HEK293T (cell line): ENCODE data around the gene NDUFS7.

Experiments
- CTCF ChIA-PET: fragments of 350-600 bp; formaldehyde crosslinking; extraction: SDS; loops from one replicate; lab custom pipeline; 2021; ENCODE audit warnings: antibody characterized with exemption, inconsistent platforms; lab: Yijun Ruan, JAX
- POLR2A ChIA-PET: fragments of 350-600 bp; formaldehyde crosslinking; extraction: SDS; loops from one replicate; lab custom pipeline; 2020; ENCODE audit warnings: antibody characterized with exemption, inconsistent platforms; lab: Yijun Ruan, JAX
- DNase-seq: peaks from one replicate; pipeline ENCODE4 v3.0.0; 2012; ENCODE audit warnings: mixed read lengths; ENCODE audit errors: extremely low spot score
- ARNT ChIP-seq: fragments of 450-650 bp; IDR thresholded peaks from 2 replicates; pipeline ENCODE4 v1.6.1; 2017; ENCODE audit warnings: mild to moderate bottlenecking
- BHLHE40 ChIP-seq: fragments of 450-650 bp; IDR thresholded peaks from 2 replicates; pipeline ENCODE4 v1.6.1; 2016; ENCODE audit warnings: mild to moderate bottlenecking, moderate library complexity, borderline replicate concordance
- CTBP1 ChIP-seq: fragments of 450-650 bp; IDR thresholded peaks from 2 replicates; pipeline ENCODE4 v1.6.1; 2016; ENCODE audit warnings: borderline replicate concordance
- ELF4 ChIP-seq: fragments of 450-650 bp; IDR thresholded peaks from 2 replicates; pipeline ENCODE4 v1.6.1; 2017; ENCODE audit warnings: antibody characterized with exemption
- FOXA1 ChIP-seq: fragments of 450-650 bp; IDR thresholded peaks from 2 replicates; pipeline ENCODE4 v1.6.1; 2016; ENCODE audit warnings: mild to moderate bottlenecking
- FOXK2 ChIP-seq: fragments of 450-650 bp; IDR thresholded peaks from 2 replicates; pipeline ENCODE4 v1.6.1; 2016; ENCODE audit warnings: mild to moderate bottlenecking
- FOXM1 ChIP-seq: fragments of 450-650 bp; IDR thresholded peaks from 2 replicates; pipeline ENCODE4 v1.6.1; 2017; ENCODE audit warnings: mild to moderate bottlenecking, borderline replicate concordance
- HDGF ChIP-seq: fragments of 450-650 bp; IDR thresholded peaks from 2 replicates; pipeline ENCODE4 v1.6.1; 2017; ENCODE audit warnings: antibody characterized with exemption, borderline replicate concordance
- L3MBTL2 ChIP-seq: fragments of 450-650 bp; conservative IDR thresholded peaks from 2 replicates; pipeline ENCODE4 v1.6.1; 2016; ENCODE audit warnings: mild to moderate bottlenecking
- LEF1 ChIP-seq: fragments of 450-650 bp; IDR thresholded peaks from 2 replicates; pipeline ENCODE4 v1.6.1; 2017; ENCODE audit warnings: mild to moderate bottlenecking, borderline replicate concordance
- NFRKB ChIP-seq: fragments of 450-650 bp; IDR thresholded peaks from 2 replicates; pipeline ENCODE4 v1.6.1; 2016; ENCODE audit warnings: mild to moderate bottlenecking, moderate library complexity
- PKNOX1 ChIP-seq: fragments of 450-650 bp; IDR thresholded peaks from 2 replicates; pipeline ENCODE4 v1.6.1; 2016
- SP1 ChIP-seq: fragments of 450-650 bp; IDR thresholded peaks from 2 replicates; pipeline ENCODE4 v1.6.1; 2017
- SUZ12 ChIP-seq: fragments of 450-650 bp; IDR thresholded peaks from 2 replicates; pipeline ENCODE4 v1.6.1; 2016; ENCODE audit warnings: mild to moderate bottlenecking
- TARDBP ChIP-seq: fragments of 450-650 bp; IDR thresholded peaks from 2 replicates; pipeline ENCODE4 v1.6.1; 2016
- ZNF384 ChIP-seq: fragments of 450-650 bp; IDR thresholded peaks from 2 replicates; pipeline ENCODE4 v1.6.1; 2016

Gene NDUFS7

GRCh38 chr19:1369214-1369805, 14.4 kb upstream of the NDUFS7 start:
- DNase-seq = no peak
- no peak for TF ChIP-seq SUZ12
- ChIA-PET CTCF (no interaction called here), POLR2A (interaction anchor here (0.6 kb wide), 1 partner anchor 13 kb away, joined by 3 read pairs; no protein-coding TSS in a partner anchor)

- TF ChIP-seq FOXA1 (no peak), HDGF (no peak), NFRKB (no peak), FOXM1 (no peak), TARDBP (no peak), SP1 (no peak), PKNOX1 (no peak), ZNF384 (no peak)
- POLR2A ChIA-PET = interaction anchor here (1.1 kb wide), 1 partner anchor 102 kb away, joined by 3 read pairs; no protein-coding TSS in a partner anchor
- no peak for DNase-seq
- CTCF ChIA-PET = interaction anchor here (0.6 kb wide), 1 partner anchor 127 kb away, joined by 3 read pairs; no protein-coding TSS in a partner anchor
These were observed 12.9 kb upstream of the NDUFS7 start for GRCh38 chr19:1370579-1371361.

- DNase-seq = no peak
- TF ChIP-seq L3MBTL2 (no peak), ARNT (no peak), ZNF384 (no peak), NFRKB (no peak), FOXM1 (no peak), FOXK2 (no peak), BHLHE40 (no peak)
- POLR2A ChIA-PET = interaction anchor here (2.1 kb wide), 1 partner anchor 104 kb away, joined by 6 read pairs; the partner anchor contains the start of gene CIRBP
- CTCF ChIA-PET = interaction anchor here (0.6 to 1.2 kb wide), 2 partner anchors 19 to 128 kb away, joined by 3 read pairs; a partner anchor contains a TSS
These were observed 10.6 kb upstream of the NDUFS7 start for GRCh38 chr19:1373042-1373533.

- TF ChIP-seq ELF4 (no peak), LEF1 (no peak), FOXA1 (no peak), SP1 (no peak), FOXM1 (no peak), ARNT (no peak), BHLHE40 (no peak), FOXK2 (no peak), CTBP1 (no peak), PKNOX1 (no peak), SUZ12 (no peak), NFRKB (no peak), L3MBTL2 (no peak), HDGF (no peak)
- ChIA-PET POLR2A (interaction anchor here (2.1 kb wide), 1 partner anchor 105 kb away, joined by 6 read pairs; the partner anchor contains the start of gene CIRBP), CTCF (no interaction called here)
- DNase-seq = no peak
These were observed 10.0 kb upstream of the NDUFS7 start for GRCh38 chr19:1373534-1374249.

GRCh38 chr19:1374250-1374577, 9.5 kb upstream of the NDUFS7 start:
- ChIA-PET CTCF (no interaction called here), POLR2A (interaction anchor here (2.1 kb wide), 1 partner anchor 105 kb away, joined by 6 read pairs; the partner anchor contains the start of gene CIRBP)
- TF ChIP-seq ELF4 (no peak), FOXA1 (no peak), TARDBP (no peak), LEF1 (no peak)
- no peak for DNase-seq

GRCh38 chr19:1376415-1376805, 7.3 kb upstream of the NDUFS7 start:
- no peak for TF ChIP-seq PKNOX1
- no peak for TF ChIP-seq CTBP1
- no peak for TF ChIP-seq NFRKB
- no peak for TF ChIP-seq FOXA1
- TF ChIP-seq ARNT = no peak
- TF ChIP-seq L3MBTL2 = no peak
- TF ChIP-seq SUZ12 = no peak
- no peak for TF ChIP-seq HDGF
- no peak for TF ChIP-seq FOXK2
- no peak for TF ChIP-seq BHLHE40
- TF ChIP-seq ELF4 = no peak
- no peak for TF ChIP-seq ZNF384
- TF ChIP-seq TARDBP = no peak
- TF ChIP-seq SP1 = no peak
- no peak for TF ChIP-seq LEF1
- POLR2A ChIA-PET = no interaction called here
- no peak for DNase-seq
- CTCF ChIA-PET = no interaction called here
